SK-N-SH treated with all-trans-retinoic acid at 6 μM for 48 hours (cell line): ENCODE measurements around the gene SDR42E2.

Experiments
- ESRRG ChIP-seq: fragments of 250-450 bp; sonication (Bioruptor Pico); IDR thresholded peaks from 2 replicates; pipeline ENCODE4 v1.6.1; 2021; ENCODE audit warnings: mild to moderate bottlenecking
- ZC3H10 ChIP-seq: fragments of 250-450 bp; sonication (Bioruptor Pico); IDR thresholded peaks from 2 replicates; pipeline ENCODE4 v1.5.1; 2021; ENCODE audit warnings: mild to moderate bottlenecking, moderate library complexity
- ZNF565 ChIP-seq: fragments of 450-650 bp; formaldehyde crosslinking; conservative IDR thresholded peaks from 2 replicates; pipeline ENCODE4 v1.5.0; 2020; ENCODE audit warnings: low read depth, mild to moderate bottlenecking, moderate library complexity

- TF ChIP-seq ZNF565 (CRISPR knock-in tag) (no peak), ZC3H10 (CRISPR knock-in tag) (no peak), ESRRG (CRISPR knock-in tag) (no peak)
Observed at GRCh38 chr16:22174642-22175041, 12.3 kb downstream of the SDR42E2 start.
